Ascending aorta (tissue), 2 donors: Measurements from ENCODE around the gene TMEM174. TPM values are rescaled to one million over a fixed set of nuclear protein-coding genes. Genes with fewer than 3 reads are reported as not detected.

Source experiments
- DNase-seq, 2 donors: peaks; one replicate each; pipeline ENCODE4 v3.0.0-alpha.2; 2019; ENCODE audit warnings: low spot score in 2 of 2
- H3K27ac ChIP-seq, 2 donors: fragments of 200-600 bp; sonication (generic); one replicate each; pipeline ENCODE4 v1.5.1; 2016 to 2017; ENCODE audit warnings: mild to moderate bottlenecking in 1 of 2
- H3K27me3 ChIP-seq: fragments of 200-600 bp; sonication (generic); one replicate; pipeline ENCODE4 v1.5.1; 2017
- H3K36me3 ChIP-seq, 2 donors: fragments of 200-600 bp; sonication (generic); one replicate each; pipeline ENCODE4 v1.5.1; 2016
- H3K4me1 ChIP-seq, 2 donors: fragments of 200-600 bp; sonication (generic); one replicate each; pipeline ENCODE4 v1.5.1; 2016 to 2017; ENCODE audit warnings: mild to moderate bottlenecking in 1 of 2
- H3K4me3 ChIP-seq, 2 donors: fragments of 200-600 bp; sonication (generic); one replicate each; pipeline ENCODE4 v1.5.1; 2016 to 2017; ENCODE audit warnings: mild to moderate bottlenecking in 1 of 2
- H3K9me3 ChIP-seq, 2 donors: fragments of 200-600 bp; sonication (generic); one replicate each; pipeline ENCODE4 v1.5.1; 2016
- CTCF ChIP-seq, 3 experiments: fragments of 200-600 bp in 2 of 3; fragments of 450-650 bp in 1 of 3; sonication (generic) in 2 of 3; IDR thresholded peaks; one replicate each; pipeline ENCODE4 v1.5.1; 2016 to 2019; ENCODE audit warnings: antibody characterized with exemption in 3 of 3, mild to moderate bottlenecking in 1 of 3, moderate library complexity in 1 of 3
- intact Hi-C: fragments of 100-400 bp; cut with DNase I; formaldehyde crosslinking; loops from one replicate; pipeline ENCODE4 v1.15.1; 2023
- total RNA-seq: library from RNA; depleted of rRNA; stranded (reverse); fragments of >200 nt; gene quantifications from one replicate; pipeline ENCODE4 v1.1.0, GENCODE V29; 2016

The TMEM174 gene
- total RNA-seq, 1 donor from 2014 or later, result not detected

- Histone ChIP-seq H3K27me3 (no peaks in the 10 kb centered on the region), H3K4me3 (no peak overlapping the region), H3K9me3 (no peaks in the 10 kb centered on the region), H3K4me1 (no peaks in the 10 kb centered on the region), H3K27ac (no peak overlapping the region), H3K36me3 (no peaks in the 10 kb centered on the region)
- TF ChIP-seq CTCF (IDR thresholded peaks at IDR 0.05), result no peak
- intact Hi-C loops, result no loop called here
- no peak for DNase-seq
Measured at GRCh38 chr5:73221726-73222125, 48.7 kb downstream of the TMEM174 start.

- Histone ChIP-seq H3K27ac (no peak overlapping the region), H3K36me3 (no peaks in the 10 kb centered on the region), H3K27me3 (no peaks in the 10 kb centered on the region), H3K4me1 (no peaks in the 10 kb centered on the region), H3K4me3 (no peak overlapping the region), H3K9me3 (no peaks in the 10 kb centered on the region)
- DNase-seq, result no peak
- no peak for TF ChIP-seq CTCF (IDR thresholded peaks at IDR 0.05)
- intact Hi-C loops, result no loop called here
Measured at GRCh38 chr5:73222173-73222572, 49.2 kb downstream of the TMEM174 start.

Other genes starting within 250 kb of the TMEM174 start
- gene FCHO2, start 217.2 kb upstream of the TMEM174 start, total RNA-seq, result 10.7 TPM
- not detected for gene TMEM171, start 52.6 kb upstream of the TMEM174 start, total RNA-seq